A673 (cell line): ENCODE data around the gene EPHB4. TPM values are rescaled to one million over a fixed set of nuclear protein-coding genes. Genes with fewer than 3 reads are reported as not detected.

ENCODE experiments used
- BruUV-seq: library from RNA; stranded (reverse); fragments of 400-500 nt; replicated peaks from 2 replicates; lab custom pipeline; 2021; lab: Mats Ljungman, UMichigan
- CTCF ChIA-PET: fragments of 300-600 bp; sonication (Branson Sonifier 250); formaldehyde crosslinking; loops from one replicate; lab custom pipeline; 2022; ENCODE audit warnings: antibody characterized with exemption; lab: Charles Lee
- POLR2A ChIA-PET: fragments of 300-600 bp; sonication (Branson Sonifier 250); formaldehyde crosslinking; loops from one replicate; lab custom pipeline; 2022; ENCODE audit warnings: antibody characterized with exemption; ENCODE audit not compliant: low non-redundant PET; lab: Charles Lee
- DNase-seq: peaks from one replicate; pipeline ENCODE4 v3.0.0-alpha.2; 2015; ENCODE audit warnings: low spot score
- H3K27ac ChIP-seq: fragments of 200-600 bp; sonication (generic); 2 replicates; pipeline ENCODE4 v1.5.1; 2016; ENCODE audit warnings: mixed run types, low read depth, mild to moderate bottlenecking, mixed read lengths, antibody characterized with exemption, low read length; ENCODE audit not compliant: poor library complexity, severe bottlenecking
- H3K27me3 ChIP-seq: fragments of 200-600 bp; sonication (generic); replicated peaks from 2 replicates; pipeline ENCODE4 v1.6.1; 2017; ENCODE audit warnings: mixed run types, low read depth, mild to moderate bottlenecking, mixed read lengths, antibody characterized with exemption, low read length; ENCODE audit not compliant: insufficient read depth, poor library complexity
- H3K36me3 ChIP-seq: fragments of 200-600 bp; sonication (generic); 2 replicates; pipeline ENCODE4 v1.6.1; 2016; ENCODE audit warnings: mixed run types, mild to moderate bottlenecking, mixed read lengths, antibody characterized with exemption, low read length; ENCODE audit not compliant: insufficient read depth, poor library complexity, severe bottlenecking
- H3K4me1 ChIP-seq: fragments of 200-600 bp; sonication (generic); 2 replicates; pipeline ENCODE4 v1.6.1; 2017; ENCODE audit warnings: mixed run types, mild to moderate bottlenecking, mixed read lengths, antibody characterized with exemption, low read length; ENCODE audit not compliant: insufficient read depth, poor library complexity, severe bottlenecking
- H3K4me3 ChIP-seq: fragments of 200-600 bp; sonication (generic); 2 replicates; pipeline ENCODE4 v1.5.1; 2016; ENCODE audit warnings: low read depth, mixed run types, mild to moderate bottlenecking, mixed read lengths, low read length; ENCODE audit not compliant: poor library complexity, severe bottlenecking
- H3K9me3 ChIP-seq: fragments of 200-600 bp; sonication (generic); 2 replicates; pipeline ENCODE4 v1.6.1; 2016; ENCODE audit warnings: mixed run types, low read depth, mild to moderate bottlenecking, mixed read lengths, antibody characterized with exemption, low read length; ENCODE audit not compliant: poor library complexity, severe bottlenecking
- EZH2 ChIP-seq: fragments of 200-600 bp; sonication (generic); IDR thresholded peaks from 2 replicates; pipeline ENCODE4 v1.6.1; 2017; ENCODE audit warnings: borderline replicate concordance, low read depth, mild to moderate bottlenecking, mixed read lengths, antibody characterized with exemption, low read length; ENCODE audit not compliant: poor library complexity, severe bottlenecking
- intact Hi-C: fragments of 100-400 bp; cut with micrococcal nuclease; formaldehyde crosslinking; loops from one replicate; pipeline ENCODE4 v1.10.0; 2022; ENCODE audit not compliant: unreplicated experiment
- total RNA-seq: library from RNA; stranded (reverse); gene quantifications from 2 replicates; pipeline ENCODE4 v1.2.3, GENCODE V29; 2021
- TF ChIP-seq, protein P1 (sequence below): fragments of 300-800, 200-600 bp; sonication (generic); conservative IDR thresholded peaks from 2 replicates; pipeline ENCODE4 v1.5.1; 2017; ENCODE audit warnings: low read depth, mild to moderate bottlenecking, antibody characterized with exemption, low read length, moderate library complexity, mixed read lengths

The EPHB4 gene
- total RNA-seq, 1 experiment from 2014 or later = 90.4 TPM

DNA sequence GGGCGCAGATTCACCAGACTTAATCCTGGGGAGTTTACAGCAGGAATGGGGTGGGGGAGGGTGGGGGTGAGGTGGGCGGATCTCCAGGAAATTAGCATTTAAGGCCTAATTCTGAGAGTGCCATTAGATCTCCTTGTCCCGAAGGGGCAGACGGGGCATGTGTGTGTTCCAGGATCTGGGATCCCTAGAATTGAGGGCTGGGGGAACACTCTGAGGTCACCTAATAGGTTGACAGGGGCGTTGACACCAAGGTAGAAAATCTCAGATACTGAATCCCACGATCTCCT is 9.4 kb upstream of the EPHB4 start:
- CTCF ChIA-PET = interaction anchor here (1.0 to 1.6 kb wide), 3 partner anchors 9 to 16 kb away, joined by 3 to 8 read pairs (median 3); partner anchors contain the start of genes EPHB4 and SLC12A9
- TF ChIP-seq, protein P1, sequence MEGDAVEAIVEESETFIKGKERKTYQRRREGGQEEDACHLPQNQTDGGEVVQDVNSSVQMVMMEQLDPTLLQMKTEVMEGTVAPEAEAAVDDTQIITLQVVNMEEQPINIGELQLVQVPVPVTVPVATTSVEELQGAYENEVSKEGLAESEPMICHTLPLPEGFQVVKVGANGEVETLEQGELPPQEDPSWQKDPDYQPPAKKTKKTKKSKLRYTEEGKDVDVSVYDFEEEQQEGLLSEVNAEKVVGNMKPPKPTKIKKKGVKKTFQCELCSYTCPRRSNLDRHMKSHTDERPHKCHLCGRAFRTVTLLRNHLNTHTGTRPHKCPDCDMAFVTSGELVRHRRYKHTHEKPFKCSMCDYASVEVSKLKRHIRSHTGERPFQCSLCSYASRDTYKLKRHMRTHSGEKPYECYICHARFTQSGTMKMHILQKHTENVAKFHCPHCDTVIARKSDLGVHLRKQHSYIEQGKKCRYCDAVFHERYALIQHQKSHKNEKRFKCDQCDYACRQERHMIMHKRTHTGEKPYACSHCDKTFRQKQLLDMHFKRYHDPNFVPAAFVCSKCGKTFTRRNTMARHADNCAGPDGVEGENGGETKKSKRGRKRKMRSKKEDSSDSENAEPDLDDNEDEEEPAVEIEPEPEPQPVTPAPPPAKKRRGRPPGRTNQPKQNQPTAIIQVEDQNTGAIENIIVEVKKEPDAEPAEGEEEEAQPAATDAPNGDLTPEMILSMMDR = no peak
- no peak for TF ChIP-seq EZH2
- no peaks in the 10 kb centered on the region for H3K9me3 ChIP-seq
- DNase-seq = no peak
- H3K27ac ChIP-seq = peak overlapping the region; percentile 97
- intact Hi-C loops = no loop called here
- H3K27me3 ChIP-seq = no peaks in the 10 kb centered on the region
- H3K36me3 ChIP-seq = no peaks in the 10 kb centered on the region
- POLR2A ChIA-PET = no interaction called here
- peak overlapping the region; percentile 44 for H3K4me3 ChIP-seq
- BruUV-seq = no TSS peak
- H3K4me1 ChIP-seq = peaks cover 17% of the 10 kb centered on the region

- TSS peak; percentile 72 for BruUV-seq
These were observed 8.8 kb upstream of the EPHB4 start for GRCh38 chr7:100835903-100836811.

DNA sequence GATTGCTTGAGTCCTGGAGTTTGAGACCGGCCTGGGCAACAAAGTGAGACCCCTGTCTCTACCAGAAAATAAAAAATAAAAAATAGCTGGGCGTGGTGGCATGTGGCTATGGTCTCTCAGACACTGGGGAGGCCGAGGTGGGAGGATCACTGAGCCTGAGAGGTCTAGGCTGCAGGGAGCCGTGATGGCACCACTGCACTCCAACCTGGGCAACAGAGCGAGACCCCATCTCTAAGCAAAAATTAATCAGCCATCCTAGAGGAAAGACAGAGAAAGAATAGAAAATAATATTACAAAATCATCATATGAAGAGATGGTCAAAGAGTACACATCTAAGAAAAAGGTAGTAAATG is 4.9 kb upstream of the EPHB4 start:
- ChIA-PET CTCF (no interaction called here), POLR2A (interaction anchor here (0.6 kb wide), 1 partner anchor 19 kb away, joined by 3 read pairs; no protein-coding TSS in a partner anchor)
- Histone ChIP-seq H3K36me3 (no peaks in the 10 kb centered on the region), H3K4me3 (no peak overlapping the region), H3K27me3 (no peaks in the 10 kb centered on the region), H3K27ac (no peak overlapping the region), H3K9me3 (no peaks in the 10 kb centered on the region), H3K4me1 (peaks cover 17% of the 10 kb centered on the region)
- BruUV-seq = no TSS peak
- no peak for DNase-seq
- TF ChIP-seq, protein P1 = no peak
- no peak for TF ChIP-seq EZH2
- intact Hi-C loops = no loop called here

More at GRCh38 chr7:100835903-100836811, 8.8 kb upstream of the EPHB4 start:
- ChIA-PET CTCF (interaction anchor here (0.6 to 1.6 kb wide), 4 partner anchors 8 to 202 kb away, joined by 3 to 8 read pairs (median 4); partner anchors contain the start of genes EPHB4 and SLC12A9), POLR2A (no interaction called here)
- Histone ChIP-seq H3K4me3 (peak overlapping the region; percentile 44), H3K36me3 (no peaks in the 10 kb centered on the region), H3K9me3 (no peaks in the 10 kb centered on the region), H3K27me3 (no peaks in the 10 kb centered on the region), H3K4me1 (peaks cover 17% of the 10 kb centered on the region), H3K27ac (peak overlapping the region; percentile 97)
- TF ChIP-seq, protein P1 = no peak
- TF ChIP-seq EZH2 = no peak
- peak; percentile 98 for DNase-seq
- intact Hi-C loops = no loop called here
